ENCODE data around the gene SRP14. TPM values are rescaled to one million over a fixed set of nuclear protein-coding genes. Genes with fewer than 3 reads are reported as not detected.

SRP14 gene
- total RNA-seq, 1 experiment from 2014 or later = 200 TPM

DNA sequence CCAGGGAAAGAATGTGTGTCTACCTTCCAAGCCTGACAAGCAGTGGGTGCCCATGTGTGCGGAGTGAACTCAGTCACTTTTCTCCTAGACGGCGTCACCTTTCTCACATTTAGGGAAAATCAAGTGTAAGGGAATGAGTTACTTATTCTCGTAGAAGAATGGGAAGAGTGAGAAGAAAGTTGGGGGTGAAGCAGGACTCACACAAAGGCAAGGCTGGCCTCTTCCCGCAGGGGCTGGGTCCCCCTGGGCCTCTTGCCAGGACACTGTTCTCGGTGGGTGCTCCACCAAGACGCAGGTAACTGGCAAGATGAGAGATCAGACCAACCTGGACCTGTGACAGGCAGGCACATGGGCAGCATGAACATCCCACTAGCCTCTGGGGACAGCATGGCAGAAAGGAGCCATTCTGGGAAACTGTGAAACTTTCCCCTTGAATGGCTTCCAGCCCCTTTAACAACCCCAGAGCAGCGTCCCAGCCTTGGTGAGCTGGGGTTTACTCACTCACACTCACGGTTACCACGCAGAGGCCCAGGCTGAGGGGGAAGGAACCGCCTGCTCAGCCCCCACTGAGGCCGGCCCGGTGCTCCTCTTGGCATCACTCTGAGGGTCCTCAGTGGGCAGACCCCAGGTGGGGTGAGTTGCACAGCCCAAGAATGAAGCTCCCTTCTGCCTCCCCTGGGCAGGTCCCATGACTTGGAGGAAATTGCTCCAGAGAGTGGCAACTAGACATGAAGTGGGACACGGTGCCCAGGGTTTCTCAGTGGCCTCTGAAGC is 15.0 kb upstream of the SRP14 start:
- Histone ChIP-seq H2BK20ac (ENCODE audit: low read depth, low read length, poor library complexity, severe bottlenecking) (no peak overlapping the region), H3K4ac (ENCODE audit: low read depth, low read length) (no peak overlapping the region), H3K4me2 (ENCODE audit: insufficient read depth, insufficient read length, low read length) (no peak overlapping the region), H4K8ac (replicated peaks; ENCODE audit: insufficient read length, low read depth, low read length) (no peak overlapping the region), H3K4me1 (ENCODE audit: insufficient read depth, low read length) (peaks cover 2% of the 10 kb centered on the region; the same call in 1 of the 2 replicates), H2AFZ (ENCODE audit: low read length) (no peak overlapping the region), H2BK15ac (ENCODE audit: low read depth, low read length) (no peak overlapping the region), H4K91ac (ENCODE audit: insufficient read length, low read depth, low read length) (no peak overlapping the region), H4K5ac (ENCODE audit: insufficient read length, low read depth, low read length) (no peak overlapping the region), H3T11ph (ENCODE audit: low read length) (no peak overlapping the region), H3K56ac (ENCODE audit: insufficient read length, low read depth, low read length) (no peak overlapping the region), H3K23ac (ENCODE audit: insufficient read length, low read depth, low read length) (no peak overlapping the region), H2AK5ac (ENCODE audit: insufficient read length, low read length) (no peak overlapping the region), H3K18ac (ENCODE audit: insufficient read length, low read depth, low read length) (no peak overlapping the region), H3K9me3 (ENCODE audit: control insufficient read depth, low read depth, low read length) (no peaks in the 10 kb centered on the region), H3K27me3 (ENCODE audit: insufficient read depth, low read length) (no peaks in the 10 kb centered on the region), H3K27ac (ENCODE audit: insufficient read length, low read depth, low read length) (no peak overlapping the region), H3K79me2 (ENCODE audit: insufficient read depth, low read length) (no peaks in the 10 kb centered on the region), H3K79me1 (ENCODE audit: insufficient read depth, low read depth, low read length, poor library complexity, severe bottlenecking) (no peaks in the 10 kb centered on the region), H3K14ac (ENCODE audit: insufficient read depth, low read length) (no peak overlapping the region; the same call in 1 of the 2 replicates), H3K9ac (ENCODE audit: extremely low read depth, insufficient read length, low read length) (no peak overlapping the region), H2BK12ac (ENCODE audit: insufficient read length, low read depth, low read length) (no peak overlapping the region), H3K23me2 (ENCODE audit: insufficient read length, low read depth, low read length, poor library complexity, severe bottlenecking) (peaks cover 3% of the 10 kb centered on the region), H2BK120ac (ENCODE audit: low read depth, low read length, poor library complexity, severe bottlenecking) (no peak overlapping the region), H2BK5ac (ENCODE audit: insufficient read length, low read length) (no peak overlapping the region), H4K20me1 (ENCODE audit: control insufficient read depth, insufficient read depth, insufficient read length) (no peaks in the 10 kb centered on the region)
- WGBS (ENCODE audit: extremely low coverage, insufficient read length, low lambda C conversion rate) = no CpG with 5 or more reads among the region's 14 CpGs
- Mint-ChIP-seq H3K36me3 (ENCODE audit: insufficient read depth in 1 of 3, low read depth in 3 of 3) (no peaks in the 10 kb centered on the region; a peak in 2 of 7 replicates), H3K27me3 (ENCODE audit: low read depth) (peaks cover 3% of the 10 kb centered on the region; the same call in 1 of the 2 replicates), H3K4me3 (no peak overlapping the region), H3K4me1 (peaks cover 38 to 49% of the 10 kb centered on the region in 2 experiments), H3K27ac (peak overlapping the region in 1 of 3 experiments; percentile 47; a peak in 1 of 7 replicates), H3K9me3 (no peaks in the 10 kb centered on the region; a peak in 1 of 5 replicates)
- DNase-seq = peak; percentile 23
- TF ChIP-seq, protein P1, sequence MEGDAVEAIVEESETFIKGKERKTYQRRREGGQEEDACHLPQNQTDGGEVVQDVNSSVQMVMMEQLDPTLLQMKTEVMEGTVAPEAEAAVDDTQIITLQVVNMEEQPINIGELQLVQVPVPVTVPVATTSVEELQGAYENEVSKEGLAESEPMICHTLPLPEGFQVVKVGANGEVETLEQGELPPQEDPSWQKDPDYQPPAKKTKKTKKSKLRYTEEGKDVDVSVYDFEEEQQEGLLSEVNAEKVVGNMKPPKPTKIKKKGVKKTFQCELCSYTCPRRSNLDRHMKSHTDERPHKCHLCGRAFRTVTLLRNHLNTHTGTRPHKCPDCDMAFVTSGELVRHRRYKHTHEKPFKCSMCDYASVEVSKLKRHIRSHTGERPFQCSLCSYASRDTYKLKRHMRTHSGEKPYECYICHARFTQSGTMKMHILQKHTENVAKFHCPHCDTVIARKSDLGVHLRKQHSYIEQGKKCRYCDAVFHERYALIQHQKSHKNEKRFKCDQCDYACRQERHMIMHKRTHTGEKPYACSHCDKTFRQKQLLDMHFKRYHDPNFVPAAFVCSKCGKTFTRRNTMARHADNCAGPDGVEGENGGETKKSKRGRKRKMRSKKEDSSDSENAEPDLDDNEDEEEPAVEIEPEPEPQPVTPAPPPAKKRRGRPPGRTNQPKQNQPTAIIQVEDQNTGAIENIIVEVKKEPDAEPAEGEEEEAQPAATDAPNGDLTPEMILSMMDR (conservative IDR thresholded peaks at IDR 0.05) = no peak
